ENCODE data around the gene PTGER4. TPM values are rescaled to one million over a fixed set of nuclear protein-coding genes. Genes with fewer than 3 reads are reported as not detected.

The PTGER4 gene
- total RNA-seq, 1 donor from 2014 or later, result not detected

DNA sequence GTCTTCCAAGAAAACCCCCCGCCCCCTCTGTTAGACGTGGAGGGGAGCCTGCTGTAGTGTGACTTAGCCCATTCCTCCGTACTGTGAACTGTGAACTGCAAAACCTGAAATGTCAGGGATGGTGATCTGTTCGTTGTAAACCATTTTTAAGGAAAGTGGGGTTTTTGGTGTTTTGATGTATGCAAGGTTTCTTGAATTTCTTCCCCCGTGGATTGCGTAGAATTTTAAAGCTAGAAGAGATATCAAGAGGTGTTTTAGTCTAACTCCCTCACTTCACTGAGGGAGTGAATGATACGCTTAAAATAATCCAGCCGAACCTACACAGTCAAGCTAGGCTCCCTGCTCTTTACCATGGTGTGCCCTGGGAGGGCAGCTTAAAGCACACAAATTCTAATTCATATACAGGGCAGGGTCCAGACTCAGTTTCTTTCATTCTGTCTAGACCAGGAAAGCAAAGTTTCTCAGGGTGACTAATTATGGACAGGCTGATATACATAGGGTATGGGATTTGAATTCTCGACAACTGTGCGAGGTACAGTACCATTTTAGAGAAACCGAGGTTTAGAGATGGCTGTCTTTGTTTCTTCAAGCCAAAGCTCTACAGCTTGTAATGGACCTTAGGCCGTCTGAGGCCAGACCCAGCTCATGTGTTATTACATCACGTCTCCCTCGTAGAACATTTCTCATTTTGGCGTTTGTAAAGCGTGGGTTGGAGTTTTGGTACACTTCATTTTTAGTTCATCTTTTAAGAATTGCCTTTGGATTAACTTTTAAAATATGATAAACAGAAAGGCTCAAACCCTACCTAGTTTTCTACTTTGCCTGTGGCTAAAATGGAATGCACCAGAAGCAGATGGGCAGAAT is 2.7 kb downstream of the PTGER4 start:
- H3K27me3 Mint-ChIP-seq (ENCODE audit: low read depth), result peaks cover 89% of the 10 kb centered on the region
- no peak overlapping the region for H3K27ac Mint-ChIP-seq (ENCODE audit: unreplicated experiment)
- H3K4me3 Mint-ChIP-seq, result peak overlapping the region; percentile 42
- H3K36me3 Mint-ChIP-seq (ENCODE audit: low read depth), result no peaks in the 10 kb centered on the region
- H3K4me1 Mint-ChIP-seq, result peaks cover 23% of the 10 kb centered on the region
- TF ChIP-seq, protein P1, sequence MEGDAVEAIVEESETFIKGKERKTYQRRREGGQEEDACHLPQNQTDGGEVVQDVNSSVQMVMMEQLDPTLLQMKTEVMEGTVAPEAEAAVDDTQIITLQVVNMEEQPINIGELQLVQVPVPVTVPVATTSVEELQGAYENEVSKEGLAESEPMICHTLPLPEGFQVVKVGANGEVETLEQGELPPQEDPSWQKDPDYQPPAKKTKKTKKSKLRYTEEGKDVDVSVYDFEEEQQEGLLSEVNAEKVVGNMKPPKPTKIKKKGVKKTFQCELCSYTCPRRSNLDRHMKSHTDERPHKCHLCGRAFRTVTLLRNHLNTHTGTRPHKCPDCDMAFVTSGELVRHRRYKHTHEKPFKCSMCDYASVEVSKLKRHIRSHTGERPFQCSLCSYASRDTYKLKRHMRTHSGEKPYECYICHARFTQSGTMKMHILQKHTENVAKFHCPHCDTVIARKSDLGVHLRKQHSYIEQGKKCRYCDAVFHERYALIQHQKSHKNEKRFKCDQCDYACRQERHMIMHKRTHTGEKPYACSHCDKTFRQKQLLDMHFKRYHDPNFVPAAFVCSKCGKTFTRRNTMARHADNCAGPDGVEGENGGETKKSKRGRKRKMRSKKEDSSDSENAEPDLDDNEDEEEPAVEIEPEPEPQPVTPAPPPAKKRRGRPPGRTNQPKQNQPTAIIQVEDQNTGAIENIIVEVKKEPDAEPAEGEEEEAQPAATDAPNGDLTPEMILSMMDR (conservative IDR thresholded peaks at IDR 0.05), result no peak
- no peak for DNase-seq (ENCODE audit: low read depth, low spot score)
- H3K9me3 Mint-ChIP-seq, result no peaks in the 10 kb centered on the region

GRCh38 chr5:40683305-40683704 is 3.6 kb downstream of the PTGER4 start:
- Mint-ChIP-seq H3K4me3 (peak overlapping the region; percentile 12), H3K27me3 (ENCODE audit: low read depth) (peaks cover 90% of the 10 kb centered on the region), H3K9me3 (no peaks in the 10 kb centered on the region)

GRCh38 chr5:40685193-40685592 is 5.5 kb downstream of the PTGER4 start:
- no peak for DNase-seq (ENCODE audit: low read depth, low spot score)
- H3K36me3 Mint-ChIP-seq (ENCODE audit: low read depth), result no peaks in the 10 kb centered on the region
- H3K4me3 Mint-ChIP-seq, result no peak overlapping the region
- H3K27ac Mint-ChIP-seq (ENCODE audit: unreplicated experiment), result no peak overlapping the region
- peaks cover 73% of the 10 kb centered on the region for H3K27me3 Mint-ChIP-seq (ENCODE audit: low read depth)
- no peaks in the 10 kb centered on the region for H3K9me3 Mint-ChIP-seq
- peaks cover 17% of the 10 kb centered on the region for H3K4me1 Mint-ChIP-seq
- TF ChIP-seq, protein P1 (conservative IDR thresholded peaks at IDR 0.05), result no peak

More at GRCh38 chr5:40683305-40683704, 3.6 kb downstream of the PTGER4 start:
- H3K36me3 Mint-ChIP-seq (ENCODE audit: low read depth), result no peaks in the 10 kb centered on the region
- H3K4me1 Mint-ChIP-seq, result peaks cover 23% of the 10 kb centered on the region
- no peak for DNase-seq (ENCODE audit: low read depth, low spot score)
- TF ChIP-seq, protein P1 (conservative IDR thresholded peaks at IDR 0.05), result no peak
- H3K27ac Mint-ChIP-seq (ENCODE audit: unreplicated experiment), result no peak overlapping the region

- DNase-seq (ENCODE audit: low read depth, low spot score), result no peak
- Mint-ChIP-seq H3K27me3 (ENCODE audit: low read depth) (peaks cover 65% of the 10 kb centered on the region), H3K27ac (ENCODE audit: unreplicated experiment) (no peak overlapping the region)
Measured at GRCh38 chr5:40685976-40686486, 6.3 kb downstream of the PTGER4 start.

GRCh38 chr5:40687321-40687720 is 7.6 kb downstream of the PTGER4 start:
- H3K27ac Mint-ChIP-seq (ENCODE audit: unreplicated experiment), result no peak overlapping the region
- H3K4me3 Mint-ChIP-seq, result no peak overlapping the region

More at GRCh38 chr5:40685976-40686486, 6.3 kb downstream of the PTGER4 start:
- peaks cover 8% of the 10 kb centered on the region for H3K4me1 Mint-ChIP-seq
- TF ChIP-seq, protein P1 (conservative IDR thresholded peaks at IDR 0.05), result no peak
- no peaks in the 10 kb centered on the region for H3K9me3 Mint-ChIP-seq
- no peaks in the 10 kb centered on the region for H3K36me3 Mint-ChIP-seq (ENCODE audit: low read depth)
- H3K4me3 Mint-ChIP-seq, result no peak overlapping the region

More at GRCh38 chr5:40687321-40687720, 7.6 kb downstream of the PTGER4 start:
- no peaks in the 10 kb centered on the region for H3K36me3 Mint-ChIP-seq (ENCODE audit: low read depth)
- H3K9me3 Mint-ChIP-seq, result no peaks in the 10 kb centered on the region
- H3K27me3 Mint-ChIP-seq (ENCODE audit: low read depth), result peaks cover 52% of the 10 kb centered on the region
- no peak for DNase-seq (ENCODE audit: low read depth, low spot score)
- TF ChIP-seq, protein P1 (conservative IDR thresholded peaks at IDR 0.05), result no peak
- no peaks in the 10 kb centered on the region for H3K4me1 Mint-ChIP-seq
